GM23248 (cell line): ENCODE data around the gene MRPL18. TPM values are rescaled to one million over a fixed set of nuclear protein-coding genes. Genes with fewer than 3 reads are reported as not detected.
"Not testable (repeated sequence)": the region's sequence is repeated elsewhere in the genome, so short reads cannot be mapped to it uniquely, and the experiment has no call there.

Experiments
- DNase-seq: peaks from one replicate; pipeline ENCODE4 v3.0.0-alpha.2; 2015
- H2AFZ ChIP-seq: fragments of 200-600 bp; sonication (generic); 2 replicates; pipeline ENCODE4 v1.6.1; 2016; ENCODE audit warnings: antibody characterized with exemption
- H3F3A ChIP-seq: fragments of 200-600 bp; sonication (generic); 2 replicates; pipeline ENCODE4 v1.6.1; 2016; ENCODE audit warnings: mild to moderate bottlenecking, antibody characterized with exemption, mixed run types; ENCODE audit not compliant: insufficient read depth
- H3K27ac ChIP-seq: fragments of 200-600 bp; sonication (generic); 2 replicates; pipeline ENCODE4 v1.5.1; 2016; ENCODE audit warnings: mild to moderate bottlenecking
- H3K27me3 ChIP-seq: fragments of 200-600 bp; sonication (generic); replicated peaks from 2 replicates; pipeline ENCODE4 v1.6.1; 2016; ENCODE audit warnings: mild to moderate bottlenecking; ENCODE audit not compliant: insufficient read depth
- H3K36me3 ChIP-seq: fragments of 200-600 bp; sonication (generic); 2 replicates; pipeline ENCODE4 v1.6.1; 2016; ENCODE audit warnings: low read depth, mild to moderate bottlenecking
- H3K4me1 ChIP-seq: fragments of 200-600 bp; sonication (generic); 2 replicates; pipeline ENCODE4 v1.6.1; 2016; ENCODE audit warnings: mild to moderate bottlenecking; ENCODE audit not compliant: insufficient read depth
- H3K4me2 ChIP-seq: fragments of 200-600 bp; sonication (generic); one replicate; pipeline ENCODE4 v1.6.1; 2016; ENCODE audit warnings: mild to moderate bottlenecking; ENCODE audit not compliant: unreplicated experiment
- H3K4me3 ChIP-seq: fragments of 200-600 bp; sonication (generic); 2 replicates; pipeline ENCODE4 v1.5.1; 2016; ENCODE audit warnings: mild to moderate bottlenecking
- H3K79me2 ChIP-seq: fragments of 200-600 bp; sonication (generic); 2 replicates; pipeline ENCODE4 v1.6.1; 2016; ENCODE audit warnings: mild to moderate bottlenecking; ENCODE audit not compliant: insufficient read depth
- H3K9ac ChIP-seq: fragments of 200-600 bp; sonication (generic); 2 replicates; pipeline ENCODE4 v1.6.1; 2016; ENCODE audit warnings: mild to moderate bottlenecking
- H3K9me2 ChIP-seq: fragments of 200-600 bp; sonication (generic); 2 replicates; pipeline ENCODE4 v1.6.1; 2016; ENCODE audit warnings: mixed run types, mild to moderate bottlenecking, moderate library complexity; ENCODE audit not compliant: insufficient read depth
- H3K9me3 ChIP-seq: fragments of 200-600 bp; sonication (generic); one replicate; pipeline ENCODE4 v1.6.1; 2017; ENCODE audit warnings: low read depth
- H4K20me1 ChIP-seq: fragments of 200-600 bp; sonication (generic); 2 replicates; pipeline ENCODE4 v1.6.0; 2016; ENCODE audit not compliant: insufficient read depth
- EZH2 ChIP-seq: fragments of 200-600 bp; sonication (generic); IDR thresholded peaks from 2 replicates; pipeline ENCODE4 v1.6.1; 2018; ENCODE audit warnings: antibody characterized with exemption, mild to moderate bottlenecking; ENCODE audit not compliant: insufficient read depth, poor library complexity, severe bottlenecking
- EZH2phosphoT487 ChIP-seq: fragments of 200-600 bp; sonication (generic); IDR thresholded peaks from 2 replicates; pipeline ENCODE4 v1.6.1; 2018; ENCODE audit warnings: antibody characterized with exemption, moderate library complexity, mild to moderate bottlenecking, low read depth; ENCODE audit not compliant: insufficient read depth
- WGBS, 2 experiments: methylation state at CpG; one replicate each; pipeline ENCODE4 v1.1.6; 2015 to 2017; ENCODE audit warnings: low lambda C conversion rate in 2 of 2, low coverage in 1 of 2; ENCODE audit errors: missing lambda C conversion rate in 2 of 2; 5-methylcytosine and 5-hydroxymethylcytosine counted together
- in situ Hi-C: fragments of 300-500 bp; cut with MboI; formaldehyde crosslinking; loops from 2 replicates; pipeline ENCODE4 v1.15.0; 2020
- polyA plus RNA-seq: library from polyadenylated mRNA; unstranded; fragments of >200 nt; fragmentation: Nextera tagmentation; extraction: Ambion mirVana; gene quantifications from 2 replicates; pipeline ENCODE4 v1.2.1, GENCODE V29; 2016
- total RNA-seq: library from RNA; depleted of rRNA; stranded (reverse); fragments of >200 nt; shearing (Covaris generic); gene quantifications from 2 replicates; pipeline ENCODE4 v1.2.3, GENCODE V29; 2014

The MRPL18 gene
- total and polyA plus RNA-seq, 2 experiments from 2014 or later = 91.3 to 110 TPM

DNA sequence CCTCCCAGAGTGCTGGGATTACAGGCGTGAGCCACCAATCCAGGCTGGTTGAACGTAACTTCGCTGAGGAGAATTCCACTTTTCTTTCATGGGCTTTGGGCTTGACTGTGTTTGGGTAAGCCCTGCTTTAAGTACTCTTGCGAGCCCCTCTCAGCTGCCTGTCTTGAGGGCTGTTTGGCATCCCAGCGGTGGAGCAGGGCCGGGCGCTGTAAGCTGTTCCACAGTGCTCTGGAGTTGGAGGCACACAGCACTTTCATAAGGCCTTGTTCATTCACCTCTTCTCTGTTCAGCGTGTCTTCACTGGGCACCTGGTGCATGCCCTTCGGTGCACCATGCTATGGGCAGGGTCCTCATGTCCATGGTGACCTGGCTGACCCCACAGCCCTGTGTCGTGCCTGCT, 31.5 kb downstream of the MRPL18 start:
- Histone ChIP-seq H3K9me2 (no peaks in the 10 kb centered on the region), H3K79me2 (no peaks in the 10 kb centered on the region), H3K9me3 (no peaks in the 10 kb centered on the region), H3K9ac (no peak overlapping the region), H3K4me1 (no peaks in the 10 kb centered on the region), H3K27me3 (no peaks in the 10 kb centered on the region; the same call in 1 of the 2 replicates), H3K27ac (no peak overlapping the region), H4K20me1 (no peaks in the 10 kb centered on the region), H3K4me3 (no peak overlapping the region), H3F3A (no peaks in the 10 kb centered on the region), H2AFZ (no peak overlapping the region), H3K36me3 (no peaks in the 10 kb centered on the region), H3K4me2 (no peak overlapping the region)
- in situ Hi-C loops = no loop called here
- DNase-seq = no peak
- WGBS, 2 experiments = 55 to 66% methylated on average over 10 of the region's 10 CpGs
- no peak for TF ChIP-seq EZH2phosphoT487
- no peak for TF ChIP-seq EZH2

DNA sequence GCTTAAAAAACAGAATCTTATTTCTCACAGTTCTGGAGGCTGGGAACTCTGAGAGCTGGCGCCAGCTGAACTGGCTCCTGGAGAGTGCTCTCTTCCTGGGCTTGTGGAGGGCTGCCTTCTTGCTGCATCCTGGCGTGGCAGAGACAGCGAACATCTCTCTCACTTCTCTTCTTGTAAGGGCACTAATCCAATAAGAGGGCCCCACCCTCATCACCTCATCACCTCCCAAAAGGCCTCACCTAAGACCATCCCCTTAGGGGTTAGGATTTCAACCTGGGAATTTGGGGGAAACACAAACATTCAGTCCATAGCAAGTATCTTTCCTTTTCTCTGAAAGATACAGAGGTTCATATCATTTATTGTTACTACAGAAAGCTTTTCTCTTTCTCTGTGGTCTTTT, 33.7 kb downstream of the MRPL18 start:
- Histone ChIP-seq H3K4me3 (no peak overlapping the region), H3K4me2 (no peak overlapping the region), H3K9ac (no peak overlapping the region), H3K4me1 (no peaks in the 10 kb centered on the region), H3K27ac (no peak overlapping the region), H3K27me3 (no peaks in the 10 kb centered on the region; the same call in 1 of the 2 replicates), H3K9me2 (no peaks in the 10 kb centered on the region), H3K36me3 (no peaks in the 10 kb centered on the region), H2AFZ (no peak overlapping the region), H4K20me1 (no peaks in the 10 kb centered on the region), H3F3A (no peaks in the 10 kb centered on the region), H3K79me2 (no peaks in the 10 kb centered on the region), H3K9me3 (no peaks in the 10 kb centered on the region)
- TF ChIP-seq EZH2 (no peak), EZH2phosphoT487 (no peak)
- in situ Hi-C loops = no loop called here
- 67 to 85% methylated on average over 3 of the region's 3 CpGs for WGBS, 2 experiments
- no peak for DNase-seq

DNA sequence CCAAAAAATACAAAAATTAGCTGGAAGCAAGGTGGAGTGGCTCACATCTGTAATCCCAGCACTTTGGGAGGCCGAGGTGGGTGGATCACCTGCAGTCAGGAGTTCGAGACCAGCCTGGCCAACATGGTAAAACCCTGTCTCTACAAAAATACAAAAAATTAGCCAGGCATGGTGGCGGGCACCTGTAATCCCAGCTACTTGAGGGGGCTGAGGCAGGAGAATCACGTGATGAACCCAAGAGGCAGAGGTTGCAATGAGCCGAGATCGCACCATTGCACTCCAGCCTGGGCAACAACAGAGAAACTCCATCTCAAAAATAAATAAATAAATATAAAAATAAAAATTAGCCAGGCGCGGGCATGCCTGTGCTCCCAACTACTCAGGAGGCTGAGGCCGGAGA, 34.4 kb downstream of the MRPL18 start:
- DNase-seq, in situ Hi-C loops: not testable (repeated sequence)
- WGBS, 2 experiments = 77 to 80% methylated on average over 7 to 9 of the region's 9 CpGs

DNA sequence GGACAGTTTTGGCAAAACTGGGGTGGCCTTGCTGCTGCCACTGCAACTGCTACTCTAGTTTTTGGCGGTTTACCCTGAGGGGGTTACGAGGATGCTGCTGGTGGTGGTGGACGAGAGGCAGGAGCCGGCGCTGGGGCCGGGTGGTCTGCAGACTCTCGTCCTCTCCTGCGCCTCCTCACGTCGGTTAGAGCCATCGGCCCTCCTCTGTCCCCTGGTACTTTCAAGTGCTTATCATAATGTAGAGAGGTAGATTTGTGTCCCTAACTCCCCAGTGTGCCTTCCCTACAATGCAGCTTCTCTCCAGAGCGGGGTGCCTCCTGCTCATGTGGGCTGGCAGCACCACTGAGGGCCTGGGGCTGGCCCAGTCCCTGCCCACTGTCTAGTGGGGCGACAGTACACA, 35.7 kb downstream of the MRPL18 start:
- no peak overlapping the region for H3K27ac ChIP-seq
- H2AFZ ChIP-seq = no peak overlapping the region
- 81 to 84% methylated on average over 13 of the region's 13 CpGs for WGBS, 2 experiments
- TF ChIP-seq EZH2phosphoT487 = no peak
- TF ChIP-seq EZH2 = no peak
- no peak for DNase-seq
- H3K4me2 ChIP-seq = no peak overlapping the region
- in situ Hi-C loops = no loop called here
- no peaks in the 10 kb centered on the region for H3K4me1 ChIP-seq
- no peak overlapping the region for H3K4me3 ChIP-seq
- H4K20me1 ChIP-seq = no peaks in the 10 kb centered on the region
- H3K79me2 ChIP-seq = no peaks in the 10 kb centered on the region
- no peaks in the 10 kb centered on the region for H3K36me3 ChIP-seq
- no peaks in the 10 kb centered on the region for H3K27me3 ChIP-seq
- H3K9ac ChIP-seq = no peak overlapping the region
- no peaks in the 10 kb centered on the region for H3K9me3 ChIP-seq
- H3K9me2 ChIP-seq = no peaks in the 10 kb centered on the region
- no peaks in the 10 kb centered on the region for H3F3A ChIP-seq

More for the DNA sequence above, 34.4 kb downstream of the MRPL18 start:
- not testable (repeated sequence) for H3K9me3 ChIP-seq, H3K9ac ChIP-seq, H3K4me3 ChIP-seq, H3K4me1 ChIP-seq, H3K4me2 ChIP-seq, H3K27ac ChIP-seq, H4K20me1 ChIP-seq, H3F3A ChIP-seq, H3K27me3 ChIP-seq, H3K9me2 ChIP-seq, H2AFZ ChIP-seq, H3K36me3 ChIP-seq, H3K79me2 ChIP-seq

DNA sequence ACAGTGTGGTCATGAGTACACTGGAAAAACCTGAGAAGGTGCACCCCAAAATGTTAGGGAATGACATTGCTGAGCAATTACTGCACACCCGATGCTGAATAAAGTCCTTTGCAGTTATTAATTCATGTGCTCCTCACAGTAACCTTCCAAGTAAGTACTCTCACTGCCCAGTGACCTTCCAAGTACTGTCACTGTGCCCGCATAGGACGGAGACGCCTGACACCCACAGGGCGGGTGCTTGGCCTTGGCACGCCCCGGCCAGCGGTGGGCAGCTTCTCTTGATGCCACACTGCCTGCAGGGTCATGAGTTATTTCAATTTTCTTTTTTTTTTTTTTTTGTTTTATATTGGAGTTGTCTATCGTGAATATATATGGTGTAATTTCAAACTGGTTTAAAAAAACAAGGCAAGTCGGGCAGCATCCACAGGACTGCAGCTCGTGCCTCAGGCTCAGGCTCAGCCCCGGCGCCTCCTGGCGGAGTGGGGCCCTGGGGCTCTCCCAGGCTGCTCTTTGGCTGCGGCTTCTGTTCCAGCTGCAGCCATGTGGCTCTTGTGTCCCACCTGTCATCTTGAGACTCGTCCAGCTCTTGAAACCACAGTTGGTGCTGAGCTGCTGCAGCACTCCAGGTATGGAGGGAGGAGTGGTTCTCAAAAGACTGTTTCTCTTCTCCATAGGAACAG, 36.8 kb downstream of the MRPL18 start:
- Histone ChIP-seq H3K27ac (no peak overlapping the region), H3K79me2 (no peaks in the 10 kb centered on the region), H3K9me2 (no peaks in the 10 kb centered on the region), H3K9me3 (no peaks in the 10 kb centered on the region), H2AFZ (no peak overlapping the region), H3K9ac (no peak overlapping the region), H3F3A (no peaks in the 10 kb centered on the region), H3K27me3 (no peaks in the 10 kb centered on the region), H3K36me3 (no peaks in the 10 kb centered on the region), H4K20me1 (no peaks in the 10 kb centered on the region), H3K4me2 (no peak overlapping the region), H3K4me1 (no peaks in the 10 kb centered on the region), H3K4me3 (no peak overlapping the region)
- TF ChIP-seq EZH2phosphoT487 = no peak
- TF ChIP-seq EZH2 = no peak
- in situ Hi-C loops = no loop called here
- no peak for DNase-seq
- 89 to 90% methylated on average over 16 of the region's 16 CpGs for WGBS, 2 experiments
